Heart left ventricle (tissue), 13 donors: ENCODE data around the gene TOMM20.

Experiments
- POLR2A ChIP-seq, 2 donors: fragments of 450-650 bp; IDR thresholded peaks; one replicate each; pipeline ENCODE4 v1.6.1; 2017; ENCODE audit warnings: antibody characterized with exemption in 2 of 2, mild to moderate bottlenecking in 2 of 2, moderate library complexity in 2 of 2
- TF ChIP-seq, protein P1 (sequence below), 12 donors: fragments of 200-600 bp; sonication (generic) in 4 of 12; IDR thresholded peaks; one replicate each; pipeline versions ENCODE4 v1.5.0 to v1.8.0; 2018 to 2022; ENCODE audit warnings: antibody characterized with exemption in 12 of 12, mild to moderate bottlenecking in 5 of 12
- donor health status: ischemic (EF 13 %, LVEDD 7.1; RV severe dilation, severe dysfunction).
- donor health status: DM: no; HTN: yes; CAD: no.
- donor health status: DM: no; HTN: no; CAD: no.
- donor health status: ischemic (EF 25% LVEDD 6.9; RV normal size, moderate dysfunction).
- donor health status: ischemic (EF 25% LVEDD 5.7; RV mildly dilated, moderate dysfunction).
- donor health status: ischemic (EF 35%, LVEDD 5.7; RV mildly dilated, moderate dysfunction).
- donor health status: nonischemic (EF 11% LVEDD 7.7; RV severe dilation, severe dysfunction).
- donor health status: DM: yes; HTN: yes; CAD: no.
- donor health status: PGD.
- donor health status: ischemic (EF 29% LVEDD 5.4; RV normal size, mild dysfunction).
- donor health status: nonischemic (EF 23%, LVEDD 6.1; RV moderate dilation, normal function).

DNA sequence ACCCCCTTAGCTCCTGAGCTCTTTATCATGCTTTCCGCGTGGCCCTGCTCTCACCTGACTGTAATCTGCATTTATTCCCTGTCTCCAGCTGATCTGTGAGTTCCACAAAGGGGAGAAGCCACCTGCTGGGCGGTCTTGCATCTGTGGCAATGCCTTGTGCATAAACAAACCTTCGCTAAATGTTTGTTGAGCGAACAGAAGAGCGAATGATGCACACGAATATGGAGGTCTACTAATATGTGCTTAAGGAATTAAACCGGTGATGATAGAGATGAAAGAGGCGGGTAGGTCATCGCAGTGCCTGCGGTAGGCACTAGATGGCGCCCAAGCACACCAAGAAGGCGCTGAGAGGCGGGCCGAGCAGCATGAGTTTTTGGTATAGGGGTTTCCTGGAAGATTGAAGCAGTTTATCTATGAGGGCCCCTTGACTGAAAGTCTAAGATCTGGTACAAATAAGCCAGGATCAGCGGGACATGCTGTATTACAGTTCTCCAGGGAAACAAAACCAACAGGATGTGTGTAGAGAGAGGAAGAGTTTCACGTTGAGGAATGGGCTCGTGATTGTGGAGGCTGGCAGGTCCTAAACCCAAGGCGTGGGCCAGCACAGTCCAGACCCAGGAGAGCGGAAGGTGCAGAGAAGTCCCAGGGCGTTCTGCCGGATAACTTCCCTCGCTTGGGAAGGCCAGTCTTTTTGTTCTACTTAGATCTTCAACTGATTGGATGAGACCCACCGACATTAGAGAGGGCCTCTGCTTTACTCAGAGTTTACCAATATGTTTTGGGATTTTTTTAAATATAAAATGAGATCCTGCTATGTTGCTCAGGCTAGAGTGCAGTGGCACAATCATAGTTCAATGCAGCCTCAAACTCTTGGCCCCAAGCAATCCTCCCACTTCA is 34.7 kb downstream of the TOMM20 start:
- TF ChIP-seq, protein P1, sequence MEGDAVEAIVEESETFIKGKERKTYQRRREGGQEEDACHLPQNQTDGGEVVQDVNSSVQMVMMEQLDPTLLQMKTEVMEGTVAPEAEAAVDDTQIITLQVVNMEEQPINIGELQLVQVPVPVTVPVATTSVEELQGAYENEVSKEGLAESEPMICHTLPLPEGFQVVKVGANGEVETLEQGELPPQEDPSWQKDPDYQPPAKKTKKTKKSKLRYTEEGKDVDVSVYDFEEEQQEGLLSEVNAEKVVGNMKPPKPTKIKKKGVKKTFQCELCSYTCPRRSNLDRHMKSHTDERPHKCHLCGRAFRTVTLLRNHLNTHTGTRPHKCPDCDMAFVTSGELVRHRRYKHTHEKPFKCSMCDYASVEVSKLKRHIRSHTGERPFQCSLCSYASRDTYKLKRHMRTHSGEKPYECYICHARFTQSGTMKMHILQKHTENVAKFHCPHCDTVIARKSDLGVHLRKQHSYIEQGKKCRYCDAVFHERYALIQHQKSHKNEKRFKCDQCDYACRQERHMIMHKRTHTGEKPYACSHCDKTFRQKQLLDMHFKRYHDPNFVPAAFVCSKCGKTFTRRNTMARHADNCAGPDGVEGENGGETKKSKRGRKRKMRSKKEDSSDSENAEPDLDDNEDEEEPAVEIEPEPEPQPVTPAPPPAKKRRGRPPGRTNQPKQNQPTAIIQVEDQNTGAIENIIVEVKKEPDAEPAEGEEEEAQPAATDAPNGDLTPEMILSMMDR (IDR thresholded peaks at IDR 0.05) = peak; percentile 78 to 95 (median 87)
- no peak for TF ChIP-seq POLR2A (IDR thresholded peaks at IDR 0.05)
